Activated CD8-positive, alpha-beta memory T cell treated with anti-CD3 and anti-CD28 coated beads, Interleukin-2, amount 50 U/mL, for 4 hours (primary cell): ENCODE results near the gene PDXK.
A peak's percentile ranks its signal among the peaks of the same experiment; 100 is the strongest.

ENCODE experiments used
- DNase-seq: peaks from one replicate; pipeline ENCODE4 v3.0.0-alpha.2; 2020

The PDXK gene

DNA sequence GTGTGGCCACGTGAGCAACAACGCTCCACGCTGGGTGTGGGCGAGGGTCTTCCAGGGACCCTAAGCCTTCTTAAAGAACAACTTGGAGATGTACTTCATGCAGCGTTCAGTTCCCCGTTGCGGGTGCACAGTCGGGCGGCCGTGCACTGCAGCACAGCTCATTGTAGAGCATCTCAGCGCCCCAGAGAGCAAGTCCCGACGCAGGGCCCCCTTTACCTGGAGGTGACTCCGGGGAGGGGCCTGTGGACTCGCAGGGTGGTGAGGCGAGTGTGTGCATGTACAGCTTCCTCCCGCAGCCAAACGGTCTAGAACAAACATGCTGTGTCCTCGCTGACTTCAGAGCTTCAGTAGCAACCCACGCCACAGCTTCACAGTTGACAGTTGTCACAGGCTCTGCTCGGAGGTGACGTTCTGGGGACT is 89.9 kb downstream of the PDXK start:
- no peak for DNase-seq

DNA sequence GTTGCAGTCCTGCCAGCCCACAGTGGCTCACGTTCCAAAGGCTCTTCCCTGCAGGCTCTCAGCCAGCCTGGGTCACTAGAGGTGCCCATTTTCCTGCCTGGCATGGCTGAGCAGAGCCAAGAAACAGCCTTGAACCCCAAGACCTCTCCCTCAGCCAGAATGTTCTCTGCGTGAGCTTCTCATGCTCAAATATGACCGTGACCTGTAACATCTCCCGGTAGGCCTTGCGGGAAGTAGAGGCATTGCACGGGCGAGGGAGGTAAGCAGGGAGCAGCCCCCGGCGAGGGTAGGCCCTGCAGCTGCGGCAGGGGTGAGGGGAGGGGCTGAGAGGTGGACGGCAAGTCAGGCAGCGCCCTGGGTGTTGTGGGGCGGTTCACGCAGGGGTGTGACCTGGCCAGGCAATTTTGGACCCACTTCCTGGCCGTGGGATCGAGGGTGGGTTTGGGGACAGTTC is 90.4 kb downstream of the PDXK start:
- DNase-seq, result no peak

DNA sequence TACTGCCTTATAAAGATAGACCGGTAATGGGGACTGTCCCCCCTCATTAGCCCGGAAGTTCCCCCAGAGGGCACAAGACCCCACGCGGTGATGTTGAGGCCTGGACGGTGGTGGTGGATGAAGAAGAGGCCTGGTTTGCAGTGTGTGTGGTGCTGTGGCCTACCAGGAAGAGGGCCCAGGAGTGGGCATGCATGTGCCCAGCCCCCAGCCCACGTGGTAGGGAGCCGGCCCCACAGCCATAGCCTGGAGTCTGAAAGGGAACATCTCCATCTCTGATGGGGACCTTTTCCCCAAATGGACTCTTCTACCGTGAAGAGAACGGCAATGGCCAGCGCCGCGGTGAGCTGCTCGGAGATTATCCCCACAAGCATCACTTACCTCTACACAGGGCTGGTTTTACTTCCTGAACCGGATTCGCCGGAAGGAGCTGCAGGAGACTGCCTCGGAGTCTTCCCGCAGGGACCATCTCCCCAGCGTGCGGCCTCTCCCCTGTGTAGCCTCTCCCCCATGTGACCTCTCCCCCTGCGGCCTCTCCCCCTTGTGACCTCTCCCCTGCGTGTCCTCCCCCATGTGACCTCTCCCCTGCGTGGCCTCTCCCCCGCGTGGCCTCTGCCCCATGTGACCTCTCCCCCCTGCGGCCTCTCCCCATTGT is 91.0 kb downstream of the PDXK start:
- DNase-seq, result no peak

DNA sequence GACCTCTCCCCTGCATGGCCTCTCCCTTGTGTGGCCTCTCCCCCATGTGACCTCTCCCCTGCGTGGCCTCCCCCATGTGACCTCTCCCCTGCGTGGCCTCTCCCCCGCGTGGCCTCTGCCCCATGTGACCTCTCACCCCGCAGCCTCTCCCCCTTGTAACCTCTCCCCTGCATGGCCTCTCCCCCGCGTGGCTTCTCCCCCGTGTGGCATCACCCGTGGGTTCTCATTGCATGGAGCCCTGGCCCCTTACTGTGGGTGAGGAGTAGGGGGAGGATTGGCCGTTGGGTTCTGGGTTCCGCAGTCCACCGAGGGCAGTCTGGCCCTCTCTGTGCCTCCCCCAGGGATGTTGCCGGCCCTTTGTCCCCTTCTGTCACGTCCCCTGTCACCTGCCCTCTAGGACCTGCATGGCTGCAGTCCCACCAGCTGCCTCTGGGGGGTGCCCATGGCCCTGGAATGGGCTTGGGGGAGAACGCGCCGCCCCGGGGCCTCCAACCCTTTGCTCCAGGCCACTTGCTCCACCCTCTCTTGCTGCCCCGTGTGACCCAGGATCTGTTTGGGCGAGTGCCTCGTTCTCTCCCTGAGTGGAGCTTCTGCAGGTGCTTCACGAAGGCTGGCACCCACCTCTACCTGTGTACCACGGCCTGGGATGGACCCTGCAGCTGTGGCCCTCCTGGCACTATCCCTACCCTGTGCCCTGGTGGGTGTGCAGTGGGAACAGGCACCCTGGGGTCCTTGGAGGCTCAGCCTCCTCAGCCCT is 91.8 kb downstream of the PDXK start:
- DNase-seq, result peak; percentile 91

DNA sequence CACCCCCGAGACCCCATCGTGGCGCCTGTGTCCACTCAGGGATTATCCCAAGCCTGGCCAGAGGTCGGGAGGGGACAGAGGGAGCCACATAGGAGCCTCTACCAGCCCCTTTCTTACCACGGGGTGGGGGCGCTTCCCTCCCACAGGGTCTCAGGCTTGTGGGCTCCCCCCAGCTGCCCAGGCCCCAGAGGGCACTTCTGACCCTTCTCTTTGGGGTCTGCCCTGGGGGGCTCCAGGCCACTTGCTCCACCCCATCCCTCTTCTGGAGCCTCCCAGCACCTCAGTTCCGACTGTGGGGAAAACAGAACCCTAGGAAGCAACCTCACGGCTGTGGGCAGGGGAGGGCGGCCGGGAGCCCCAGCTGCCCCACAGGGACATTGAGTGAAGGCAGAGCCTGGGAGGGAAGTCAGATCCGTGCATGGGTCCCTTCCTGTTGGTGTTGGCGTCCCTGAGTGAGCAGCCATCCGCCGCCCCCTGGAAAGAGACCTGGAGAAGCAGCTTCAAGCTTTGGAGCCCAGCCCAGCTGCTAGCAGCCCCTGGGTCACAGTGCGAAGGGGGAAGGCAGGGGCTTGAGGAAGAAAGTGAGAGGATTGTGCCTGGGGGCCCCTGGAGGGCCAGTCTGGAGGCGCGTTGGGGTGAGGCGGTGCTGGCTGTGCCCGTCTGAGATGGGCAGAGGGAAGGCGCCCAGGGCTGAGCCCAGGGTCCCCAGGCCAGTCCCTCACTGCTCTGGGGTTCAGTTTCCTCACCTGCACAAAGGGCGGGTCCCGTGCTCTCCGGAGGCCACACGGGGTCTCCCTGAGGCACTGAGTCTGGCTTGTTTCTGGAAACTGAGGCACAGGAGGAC is 92.6 kb downstream of the PDXK start:
- DNase-seq, result no peak
